Heart left ventricle (tissue), 13 donors: ENCODE data around the gene IFIT2.

Source experiments
- CTCF ChIP-seq, 12 donors: fragments of 200-600 bp; sonication (generic) in 4 of 12; IDR thresholded peaks; one replicate each; pipeline versions ENCODE4 v1.5.0 to v1.8.0; 2018 to 2022; ENCODE audit warnings: antibody characterized with exemption in 12 of 12, mild to moderate bottlenecking in 5 of 12
- POLR2A ChIP-seq, 2 donors: fragments of 450-650 bp; IDR thresholded peaks; one replicate each; pipeline ENCODE4 v1.6.1; 2017; ENCODE audit warnings: antibody characterized with exemption in 2 of 2, mild to moderate bottlenecking in 2 of 2, moderate library complexity in 2 of 2
- donor health status: ischemic (EF 13 %, LVEDD 7.1; RV severe dilation, severe dysfunction).
- donor health status: DM: no; HTN: yes; CAD: no.
- donor health status: DM: no; HTN: no; CAD: no.
- donor health status: ischemic (EF 25% LVEDD 6.9; RV normal size, moderate dysfunction).
- donor health status: ischemic (EF 25% LVEDD 5.7; RV mildly dilated, moderate dysfunction).
- donor health status: ischemic (EF 35%, LVEDD 5.7; RV mildly dilated, moderate dysfunction).
- donor health status: nonischemic (EF 11% LVEDD 7.7; RV severe dilation, severe dysfunction).
- donor health status: DM: yes; HTN: yes; CAD: no.
- donor health status: PGD.
- donor health status: ischemic (EF 29% LVEDD 5.4; RV normal size, mild dysfunction).
- donor health status: nonischemic (EF 23%, LVEDD 6.1; RV moderate dilation, normal function).

GRCh38 chr10:89294721-89295239 is 7.1 kb upstream of the IFIT2 start:
- no peak for TF ChIP-seq CTCF (IDR thresholded peaks at IDR 0.05)
- TF ChIP-seq POLR2A (IDR thresholded peaks at IDR 0.05) = no peak
